ACC112 (cell line): Measurements from ENCODE around the gene GRK5.
"Not testable (repeated sequence)": the region's sequence is repeated elsewhere in the genome, so short reads cannot be mapped to it uniquely, and the experiment has no call there.

Experiments
- H2AFZ ChIP-seq: fragments of 200-600 bp; sonication (generic); one replicate; pipeline ENCODE4 v1.6.0; 2017; ENCODE audit warnings: antibody characterized with exemption, low read length; ENCODE audit not compliant: unreplicated experiment
- H3K27ac ChIP-seq: fragments of 200-600 bp; sonication (generic); 2 replicates; pipeline ENCODE4 v1.5.1; 2014; ENCODE audit warnings: low read depth, mild to moderate bottlenecking, antibody characterized with exemption, low read length, moderate library complexity
- H3K27me3 ChIP-seq: fragments of 200-600 bp; sonication (generic); 2 replicates; pipeline ENCODE4 v1.6.1; 2014; ENCODE audit warnings: mild to moderate bottlenecking, antibody characterized with exemption, low read length, moderate library complexity, mixed read lengths; ENCODE audit not compliant: insufficient read depth
- H3K36me3 ChIP-seq: fragments of 200-600 bp; sonication (generic); 2 replicates; pipeline ENCODE4 v1.6.1; 2016; ENCODE audit warnings: mild to moderate bottlenecking, antibody characterized with exemption, low read length, moderate library complexity, mixed read lengths; ENCODE audit not compliant: insufficient read depth
- H3K4me1 ChIP-seq: fragments of 200-600 bp; sonication (generic); one replicate; pipeline ENCODE4 v1.6.1; 2016; ENCODE audit warnings: low read length, mixed read lengths; ENCODE audit not compliant: insufficient read depth, unreplicated experiment, control insufficient read depth
- H3K4me3 ChIP-seq: fragments of 200-600 bp; sonication (generic); 2 replicates; pipeline ENCODE4 v1.5.1; 2014; ENCODE audit warnings: mild to moderate bottlenecking, low read depth, low read length
- H3K79me2 ChIP-seq: fragments of 200-600 bp; sonication (generic); one replicate; pipeline ENCODE4 v1.6.0; 2016; ENCODE audit warnings: low read length; ENCODE audit not compliant: control insufficient read depth, unreplicated experiment, insufficient read depth

Gene GRK5

GRCh38 chr10:119222966-119223386 is 15.6 kb downstream of the GRK5 start:
- H3K4me3 ChIP-seq: no peak overlapping the region
- H3K79me2 ChIP-seq: peaks cover 11% of the 10 kb centered on the region

DNA sequence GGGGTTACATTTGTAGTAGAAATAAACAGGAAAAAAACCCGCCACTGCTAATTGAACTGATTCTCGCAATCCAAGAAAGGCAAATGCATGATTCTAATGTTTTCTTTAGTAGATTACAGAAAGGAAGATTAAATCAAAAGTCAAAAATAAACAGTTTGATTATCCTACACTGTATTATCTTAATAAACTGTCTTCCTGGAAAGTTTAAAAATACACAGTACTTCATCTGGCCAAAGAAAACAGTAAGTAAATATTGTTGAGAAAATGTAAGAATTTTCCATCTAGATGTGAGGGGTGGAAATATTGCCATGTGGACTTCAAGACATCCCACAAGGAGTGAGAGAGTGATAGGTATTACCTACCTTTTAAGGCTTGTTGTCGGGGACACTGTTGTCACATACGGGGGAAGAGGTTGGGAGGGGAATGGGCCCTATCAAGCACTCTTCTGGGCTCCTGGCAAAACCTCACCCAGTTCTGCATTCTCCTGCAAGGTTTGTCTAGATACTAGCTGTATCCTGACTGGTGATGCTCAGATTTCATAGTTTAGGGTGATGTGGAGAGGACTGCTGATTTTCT is 17.8 kb downstream of the GRK5 start:
- Histone ChIP-seq H3K4me1 (peaks cover 14% of the 10 kb centered on the region), H3K36me3 (no peaks in the 10 kb centered on the region), H3K27ac (no peak overlapping the region), H3K79me2 (peaks cover 4% of the 10 kb centered on the region), H2AFZ (no peak overlapping the region), H3K27me3 (no peaks in the 10 kb centered on the region), H3K4me3 (no peak overlapping the region)

More at GRCh38 chr10:119222966-119223386, 15.6 kb downstream of the GRK5 start:
- Histone ChIP-seq H3K4me1 (peaks cover 14% of the 10 kb centered on the region), H3K36me3 (no peaks in the 10 kb centered on the region), H2AFZ (no peak overlapping the region), H3K27ac (no peak overlapping the region), H3K27me3 (no peaks in the 10 kb centered on the region)

GRCh38 chr10:119227825-119228224 is 20.5 kb downstream of the GRK5 start:
- peaks cover 4% of the 10 kb centered on the region for H3K79me2 ChIP-seq
- H2AFZ ChIP-seq: no peak overlapping the region
- H3K27me3 ChIP-seq: no peaks in the 10 kb centered on the region
- no peak overlapping the region for H3K4me3 ChIP-seq
- H3K27ac ChIP-seq: no peak overlapping the region
- peaks cover 3% of the 10 kb centered on the region for H3K4me1 ChIP-seq
- no peaks in the 10 kb centered on the region for H3K36me3 ChIP-seq

DNA sequence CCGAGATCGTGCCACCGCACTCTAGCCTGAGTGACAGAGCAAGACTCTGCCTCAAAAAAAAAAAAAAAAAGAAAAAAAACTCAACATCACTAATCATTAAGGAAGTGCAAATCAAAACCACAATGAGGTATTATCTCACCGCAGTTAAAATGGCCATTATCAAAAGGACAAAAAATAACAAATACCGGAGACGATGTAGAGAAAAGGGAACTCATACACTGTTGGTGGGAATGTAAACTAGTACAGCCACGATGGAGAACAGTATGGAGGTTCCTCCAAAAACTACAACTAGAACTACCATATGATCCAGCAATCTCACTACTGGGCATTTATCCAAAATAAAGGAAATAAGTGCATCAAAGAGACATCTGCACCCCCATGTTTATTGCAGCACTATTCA is 24.3 kb downstream of the GRK5 start:
- Histone ChIP-seq H3K27me3 (no peaks in the 10 kb centered on the region), H3K36me3 (no peaks in the 10 kb centered on the region), H2AFZ (no peak overlapping the region), H3K79me2 (no peaks in the 10 kb centered on the region), H3K4me1 (peaks cover 28% of the 10 kb centered on the region), H3K4me3 (no peak overlapping the region), H3K27ac (no peak overlapping the region)

DNA sequence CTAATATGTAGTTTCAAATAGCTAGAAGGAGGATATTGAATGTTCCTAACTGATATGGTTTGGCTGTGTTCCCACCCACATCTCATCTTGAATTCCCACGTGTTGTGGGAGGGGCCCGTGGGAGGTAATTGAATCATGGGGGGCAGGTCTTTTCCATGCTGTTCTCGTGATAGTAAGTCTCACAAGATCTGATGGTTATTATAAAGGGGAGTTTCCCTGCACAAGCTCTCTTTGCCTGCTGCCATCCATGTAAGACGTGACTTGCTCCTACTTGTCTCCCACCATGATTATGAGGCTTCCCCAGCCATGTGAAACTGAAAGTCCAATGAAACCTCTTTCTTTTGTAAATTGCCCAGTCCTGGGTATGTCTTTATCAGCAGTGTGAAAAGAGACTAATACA is 25.1 kb downstream of the GRK5 start:
- H3K4me1 ChIP-seq: peaks cover 28% of the 10 kb centered on the region
- not testable (repeated sequence) for H2AFZ ChIP-seq, H3K27ac ChIP-seq, H3K27me3 ChIP-seq, H3K79me2 ChIP-seq, H3K4me3 ChIP-seq, H3K36me3 ChIP-seq

- H3K4me3 ChIP-seq: no peak overlapping the region
- H2AFZ ChIP-seq: no peak overlapping the region
- H3K4me1 ChIP-seq: peaks cover 31% of the 10 kb centered on the region
- H3K27ac ChIP-seq: peak overlapping the region; percentile 32; the same call in 1 of the 2 replicates
- H3K79me2 ChIP-seq: no peaks in the 10 kb centered on the region
- no peaks in the 10 kb centered on the region for H3K27me3 ChIP-seq
- H3K36me3 ChIP-seq: no peaks in the 10 kb centered on the region
Measured at GRCh38 chr10:119233123-119233820, 25.9 kb downstream of the GRK5 start.

GRCh38 chr10:119233821-119234220 is 26.4 kb downstream of the GRK5 start:
- no peaks in the 10 kb centered on the region for H3K36me3 ChIP-seq
- peak overlapping the region; percentile 32; the same call in 1 of the 2 replicates for H3K27ac ChIP-seq
- no peaks in the 10 kb centered on the region for H3K79me2 ChIP-seq
- H2AFZ ChIP-seq: no peak overlapping the region
- H3K4me1 ChIP-seq: peaks cover 34% of the 10 kb centered on the region
- no peak overlapping the region for H3K4me3 ChIP-seq
- H3K27me3 ChIP-seq: no peaks in the 10 kb centered on the region

DNA sequence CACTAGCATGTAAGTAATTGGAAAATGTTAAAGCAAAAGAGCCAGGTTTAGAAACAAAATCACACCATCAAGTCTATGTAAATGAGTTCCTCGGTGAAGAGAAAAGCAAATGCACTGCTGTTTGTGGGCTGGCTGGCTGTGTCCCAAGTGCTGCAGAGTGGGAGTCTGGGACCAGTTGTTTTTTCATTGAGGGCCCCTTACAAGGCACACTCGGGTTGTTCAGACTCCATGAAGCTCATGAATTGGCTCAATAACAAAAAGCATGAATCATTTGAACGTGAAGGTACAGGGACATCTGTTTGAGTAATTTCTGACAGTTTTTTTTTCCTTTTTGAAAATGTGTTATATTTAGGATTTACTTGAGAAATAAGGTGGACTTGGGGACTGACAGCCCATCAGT is 28.0 kb downstream of the GRK5 start:
- Histone ChIP-seq H2AFZ (peak overlapping the region; percentile 46), H3K4me3 (no peak overlapping the region), H3K79me2 (no peaks in the 10 kb centered on the region), H3K27me3 (no peaks in the 10 kb centered on the region), H3K4me1 (peaks cover 34% of the 10 kb centered on the region), H3K36me3 (no peaks in the 10 kb centered on the region), H3K27ac (no peak overlapping the region)

DNA sequence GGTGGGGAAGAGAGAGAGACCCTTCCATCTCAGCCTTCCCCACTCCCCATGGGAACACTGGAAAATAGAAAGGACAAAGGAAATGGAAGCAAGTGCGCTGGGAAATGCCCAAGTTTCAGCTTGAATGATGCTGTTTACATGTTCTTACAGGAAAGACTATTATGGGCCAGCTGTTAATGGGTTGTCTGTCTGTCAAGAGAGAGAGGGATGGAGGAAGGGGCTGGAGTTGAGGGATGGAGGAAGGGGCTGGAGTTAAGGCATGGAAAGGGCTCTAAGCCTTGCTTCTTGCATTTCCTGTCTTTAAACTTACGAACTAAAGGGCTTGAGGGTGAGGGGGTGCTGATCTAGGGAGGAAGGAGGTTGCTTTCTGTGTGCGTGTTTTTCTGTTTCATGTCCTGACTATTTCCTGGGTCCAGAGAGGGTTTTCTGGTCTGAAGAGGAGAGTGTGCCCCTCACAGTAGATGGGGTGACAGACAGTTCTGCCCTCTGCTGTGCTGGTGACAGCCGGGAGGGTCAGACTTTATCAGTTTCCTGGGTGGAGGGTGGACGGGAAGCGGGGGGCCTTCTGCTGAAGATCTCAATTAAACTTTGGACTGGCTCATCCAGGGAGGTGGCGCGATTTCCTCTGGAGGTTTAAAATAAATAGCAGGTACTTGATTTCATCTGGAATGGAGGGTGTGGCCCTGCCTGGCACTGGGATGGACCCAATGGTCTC is 30.5 kb downstream of the GRK5 start:
- Histone ChIP-seq H3K36me3 (no peaks in the 10 kb centered on the region), H3K27me3 (no peaks in the 10 kb centered on the region), H3K79me2 (peaks cover 2% of the 10 kb centered on the region), H3K4me1 (peaks cover 30% of the 10 kb centered on the region), H3K27ac (no peak overlapping the region), H2AFZ (no peak overlapping the region), H3K4me3 (no peak overlapping the region)

DNA sequence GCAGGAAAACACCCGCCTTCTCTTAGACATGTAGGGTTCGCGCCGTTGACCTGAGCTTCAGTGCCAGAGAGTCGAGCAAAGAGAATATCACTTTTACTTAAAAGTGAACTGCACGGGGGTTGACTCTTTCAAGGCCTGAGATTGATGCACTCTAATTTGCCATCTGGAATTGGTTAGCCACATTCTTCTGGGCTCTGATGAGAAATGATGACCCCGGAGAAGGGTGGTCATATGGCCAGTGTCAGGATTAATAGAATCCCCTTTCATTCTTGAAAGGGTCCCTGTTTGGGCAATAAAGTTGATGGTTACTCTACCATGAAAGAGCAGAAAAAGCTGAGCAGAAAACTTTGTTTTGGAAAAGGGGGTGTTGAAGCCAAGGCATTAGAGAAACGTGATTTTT is 31.2 kb downstream of the GRK5 start:
- no peak overlapping the region for H2AFZ ChIP-seq
- H3K27me3 ChIP-seq: no peaks in the 10 kb centered on the region
- H3K36me3 ChIP-seq: no peaks in the 10 kb centered on the region
- peaks cover 23% of the 10 kb centered on the region for H3K4me1 ChIP-seq
- peaks cover 2% of the 10 kb centered on the region for H3K79me2 ChIP-seq
- H3K27ac ChIP-seq: no peak overlapping the region
- H3K4me3 ChIP-seq: no peak overlapping the region

DNA sequence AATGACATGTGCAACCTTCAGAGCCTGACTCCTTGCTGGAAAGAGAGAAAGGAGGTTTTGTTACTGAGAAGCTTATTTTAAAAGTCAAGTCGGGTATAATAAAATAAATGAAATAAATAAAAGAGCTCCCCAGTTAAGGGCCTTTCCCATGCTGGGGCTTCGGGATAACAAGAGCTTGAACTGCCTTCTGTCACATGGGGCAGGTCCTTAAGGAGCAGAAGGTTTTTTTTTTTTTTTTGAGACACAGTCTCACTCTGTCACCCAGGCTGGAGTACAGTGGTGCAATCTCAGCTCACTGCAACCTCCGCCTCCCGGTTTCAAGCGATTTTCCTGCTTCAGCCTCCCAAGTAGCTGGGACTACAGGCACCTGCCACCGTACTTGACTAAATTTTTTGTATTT is 31.6 kb downstream of the GRK5 start:
- not testable (repeated sequence) for H3K4me3 ChIP-seq, H3K36me3 ChIP-seq, H3K27ac ChIP-seq, H2AFZ ChIP-seq, H3K79me2 ChIP-seq, H3K27me3 ChIP-seq
- H3K4me1 ChIP-seq: peaks cover 19% of the 10 kb centered on the region
